HFFc6 (cell line): Measurements from ENCODE around the gene GLT6D1. TPM values are rescaled to one million over a fixed set of nuclear protein-coding genes. Genes with fewer than 3 reads are reported as not detected.

Source experiments
- DNase-seq: peaks from one replicate; pipeline ENCODE4 v3.0.0-alpha.2; 2018
- H3K27ac Mint-ChIP-seq: 2 replicates; pipeline ENCODE4 v1.8.0; 2020; ENCODE audit warnings: mild to moderate bottlenecking, mixed read lengths
- H3K27me3 Mint-ChIP-seq: 2 replicates; pipeline ENCODE4 v1.8.0; 2021; ENCODE audit warnings: mild to moderate bottlenecking, moderate library complexity, mixed read lengths; ENCODE audit not compliant: insufficient read depth
- H3K36me3 Mint-ChIP-seq: 2 replicates; pipeline ENCODE4 v1.8.0; 2021; ENCODE audit warnings: low read depth, mixed read lengths
- H3K4me1 Mint-ChIP-seq: 2 replicates; pipeline ENCODE4 v1.8.0; 2020; ENCODE audit warnings: low read depth, mixed read lengths
- H3K4me3 Mint-ChIP-seq: 2 replicates; pipeline ENCODE4 v1.8.0; 2020; ENCODE audit warnings: mild to moderate bottlenecking, moderate library complexity, mixed read lengths
- H3K9me3 Mint-ChIP-seq: 2 replicates; pipeline ENCODE4 v1.8.0; 2020; ENCODE audit warnings: mild to moderate bottlenecking, mixed read lengths
- total RNA-seq, 6 experiments: library from RNA; stranded (reverse); fragmentation: NEBNext Ultra II Directional; extraction: Animal tissue kit (Norgen Biotek cat#: 25700); gene quantifications; 2 replicates in 1 of 6; 3 replicates in 5 of 6; pipeline ENCODE4 v1.2.3, GENCODE V29; 2021
- TF ChIP-seq, protein P1 (sequence below): fragments of 200-600 bp; sonication (generic); IDR thresholded peaks from 2 replicates; pipeline ENCODE4 v1.5.0; 2021; ENCODE audit warnings: antibody characterized with exemption, mild to moderate bottlenecking

GLT6D1 gene
- total RNA-seq, 6 experiments from 2014 or later = not detected

DNA sequence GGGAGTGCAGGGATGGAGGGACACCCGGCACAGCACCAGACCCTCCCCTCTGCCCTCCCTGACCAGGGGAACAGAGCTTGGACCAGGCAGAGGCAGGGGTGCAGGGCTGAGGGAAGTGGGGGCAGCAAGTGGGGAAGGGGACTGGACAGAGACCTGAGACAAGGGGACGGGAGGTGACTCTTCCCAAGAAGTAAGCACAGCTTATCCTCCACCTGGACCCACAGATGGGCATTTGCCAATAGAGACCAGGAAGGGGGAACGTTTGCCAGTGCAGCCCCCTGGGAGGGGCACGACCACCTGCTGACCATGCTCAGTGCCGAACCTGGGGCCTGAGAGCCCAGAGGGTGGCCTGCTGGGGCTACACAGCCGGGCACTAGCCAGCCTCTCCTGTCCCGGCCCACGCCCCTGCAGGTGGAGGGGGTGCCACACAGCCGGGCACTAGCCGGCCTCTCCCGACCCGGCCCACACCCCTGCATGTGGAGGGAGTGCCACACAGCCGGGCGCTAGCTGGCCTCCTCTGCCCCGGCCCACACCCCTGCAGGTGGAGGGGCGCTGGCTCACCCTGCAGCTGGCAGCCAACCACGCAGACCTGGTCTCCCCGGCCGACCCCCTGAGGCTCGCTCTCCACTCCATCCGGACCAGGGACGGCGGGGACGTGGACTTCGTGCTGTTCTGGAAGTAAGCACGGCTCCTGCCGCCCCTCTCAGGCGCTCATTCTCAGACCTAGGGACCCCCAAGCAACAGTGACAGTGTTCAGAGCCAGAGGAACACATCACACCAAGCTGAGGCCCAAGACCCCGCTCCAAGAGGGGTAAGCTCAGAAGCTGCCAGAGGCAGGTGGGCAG, 24.3 kb downstream of the GLT6D1 start:
- H3K4me3 Mint-ChIP-seq = no peak overlapping the region
- no peaks in the 10 kb centered on the region for H3K36me3 Mint-ChIP-seq
- H3K4me1 Mint-ChIP-seq = no peaks in the 10 kb centered on the region
- no peak for DNase-seq
- no peak overlapping the region for H3K27ac Mint-ChIP-seq
- H3K9me3 Mint-ChIP-seq = peaks cover 4% of the 10 kb centered on the region; the same call in 1 of the 2 replicates
- TF ChIP-seq, protein P1, sequence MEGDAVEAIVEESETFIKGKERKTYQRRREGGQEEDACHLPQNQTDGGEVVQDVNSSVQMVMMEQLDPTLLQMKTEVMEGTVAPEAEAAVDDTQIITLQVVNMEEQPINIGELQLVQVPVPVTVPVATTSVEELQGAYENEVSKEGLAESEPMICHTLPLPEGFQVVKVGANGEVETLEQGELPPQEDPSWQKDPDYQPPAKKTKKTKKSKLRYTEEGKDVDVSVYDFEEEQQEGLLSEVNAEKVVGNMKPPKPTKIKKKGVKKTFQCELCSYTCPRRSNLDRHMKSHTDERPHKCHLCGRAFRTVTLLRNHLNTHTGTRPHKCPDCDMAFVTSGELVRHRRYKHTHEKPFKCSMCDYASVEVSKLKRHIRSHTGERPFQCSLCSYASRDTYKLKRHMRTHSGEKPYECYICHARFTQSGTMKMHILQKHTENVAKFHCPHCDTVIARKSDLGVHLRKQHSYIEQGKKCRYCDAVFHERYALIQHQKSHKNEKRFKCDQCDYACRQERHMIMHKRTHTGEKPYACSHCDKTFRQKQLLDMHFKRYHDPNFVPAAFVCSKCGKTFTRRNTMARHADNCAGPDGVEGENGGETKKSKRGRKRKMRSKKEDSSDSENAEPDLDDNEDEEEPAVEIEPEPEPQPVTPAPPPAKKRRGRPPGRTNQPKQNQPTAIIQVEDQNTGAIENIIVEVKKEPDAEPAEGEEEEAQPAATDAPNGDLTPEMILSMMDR = no peak
- peaks cover 6% of the 10 kb centered on the region for H3K27me3 Mint-ChIP-seq

DNA sequence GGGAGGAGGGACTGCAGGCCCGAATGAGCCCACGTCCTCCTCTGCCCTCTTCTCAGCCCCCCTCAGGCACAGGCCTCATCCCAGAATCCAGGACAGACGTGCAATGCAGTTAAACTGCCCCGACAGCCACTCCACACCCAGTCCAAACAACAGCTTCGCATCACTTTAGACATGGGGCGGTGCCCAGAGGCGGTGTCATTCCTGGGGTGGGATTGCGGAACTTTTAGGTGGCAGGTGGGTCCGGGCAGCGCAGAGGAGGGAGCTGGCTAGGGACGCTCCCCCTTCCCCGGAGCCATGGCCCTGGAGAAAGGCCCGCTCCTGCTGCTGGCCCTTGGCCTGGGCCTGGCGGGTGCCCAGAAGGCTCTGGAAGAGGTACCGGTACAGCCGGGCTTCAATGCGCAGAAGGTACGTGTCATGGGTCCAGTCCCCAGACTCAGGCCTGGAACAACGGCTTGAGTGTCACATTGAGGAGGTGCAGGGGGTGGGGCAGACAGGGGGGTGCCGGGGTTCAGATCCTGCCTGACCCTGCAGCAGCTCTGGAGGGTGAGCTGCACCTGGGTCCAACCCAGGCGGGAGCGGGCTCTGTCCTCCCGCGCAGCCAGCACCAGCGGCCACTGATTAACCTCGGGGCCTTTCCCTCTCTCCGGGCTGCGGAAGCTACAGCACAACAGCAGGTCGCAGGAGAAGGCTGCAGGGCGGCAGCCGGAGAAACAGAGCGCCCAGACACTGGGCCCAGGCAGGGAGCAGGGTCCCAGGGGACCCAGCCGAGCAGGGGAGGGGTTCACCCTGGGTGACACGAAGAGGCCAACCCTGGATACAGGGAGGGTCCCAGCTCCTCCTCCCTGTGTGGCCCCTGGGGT, 25.2 kb downstream of the GLT6D1 start:
- no peak for DNase-seq
- peaks cover 4% of the 10 kb centered on the region; the same call in 1 of the 2 replicates for H3K9me3 Mint-ChIP-seq
- no peak overlapping the region for H3K4me3 Mint-ChIP-seq
- peaks cover 11% of the 10 kb centered on the region for H3K27me3 Mint-ChIP-seq
- H3K4me1 Mint-ChIP-seq = no peaks in the 10 kb centered on the region
- H3K36me3 Mint-ChIP-seq = no peaks in the 10 kb centered on the region
- no peak overlapping the region for H3K27ac Mint-ChIP-seq
- TF ChIP-seq, protein P1 = no peak

DNA sequence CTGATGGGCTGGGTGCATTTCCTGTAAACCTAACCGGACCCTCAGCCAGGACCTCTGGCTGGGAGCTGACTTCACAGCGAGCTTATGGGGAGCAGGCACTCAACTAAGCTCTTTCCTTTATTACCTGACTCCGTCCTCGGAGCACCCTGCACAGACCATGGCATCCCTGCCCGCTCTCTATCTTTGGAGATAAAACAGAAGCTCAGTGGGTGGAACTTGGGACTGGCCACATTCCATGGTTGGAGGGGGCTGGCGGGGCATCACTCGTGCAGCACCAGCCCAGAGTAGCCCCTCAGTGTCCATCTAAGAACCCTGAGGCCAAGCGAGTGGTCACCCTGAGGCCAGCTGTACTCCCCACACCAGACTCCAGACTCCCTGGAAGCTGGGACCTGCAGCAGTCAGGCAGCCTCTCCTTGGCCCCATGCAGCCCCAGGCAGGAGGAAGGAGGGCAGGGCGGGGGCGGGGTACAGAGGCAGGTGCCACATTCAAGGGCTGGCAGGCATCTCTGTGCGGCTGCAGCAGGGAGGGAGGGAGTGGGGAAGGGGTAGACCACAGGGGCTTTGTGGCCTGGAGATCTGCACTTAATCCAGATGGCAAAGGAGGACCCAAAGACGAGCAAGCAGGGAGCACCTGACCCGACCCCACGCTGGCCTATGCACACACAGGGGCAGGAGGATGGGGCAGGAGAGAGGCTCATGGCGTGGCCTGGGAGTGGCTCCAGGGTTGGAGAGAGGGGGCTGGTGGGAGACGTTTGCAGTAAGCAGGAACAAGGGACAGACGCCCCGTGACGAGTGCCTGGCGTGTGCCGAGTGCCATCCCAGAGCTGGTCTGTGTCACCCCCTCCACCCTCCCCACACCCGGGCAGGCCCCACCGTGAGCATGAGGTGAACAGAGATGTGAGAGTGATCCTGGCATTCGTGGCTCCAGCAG, 26.1 kb downstream of the GLT6D1 start:
- TF ChIP-seq, protein P1 = no peak
- no peak for DNase-seq
- H3K36me3 Mint-ChIP-seq = no peaks in the 10 kb centered on the region
- H3K4me3 Mint-ChIP-seq = no peak overlapping the region
- H3K27ac Mint-ChIP-seq = no peak overlapping the region
- no peaks in the 10 kb centered on the region for H3K4me1 Mint-ChIP-seq
- peaks cover 11% of the 10 kb centered on the region for H3K27me3 Mint-ChIP-seq
- peaks cover 4% of the 10 kb centered on the region; the same call in 1 of the 2 replicates for H3K9me3 Mint-ChIP-seq

DNA sequence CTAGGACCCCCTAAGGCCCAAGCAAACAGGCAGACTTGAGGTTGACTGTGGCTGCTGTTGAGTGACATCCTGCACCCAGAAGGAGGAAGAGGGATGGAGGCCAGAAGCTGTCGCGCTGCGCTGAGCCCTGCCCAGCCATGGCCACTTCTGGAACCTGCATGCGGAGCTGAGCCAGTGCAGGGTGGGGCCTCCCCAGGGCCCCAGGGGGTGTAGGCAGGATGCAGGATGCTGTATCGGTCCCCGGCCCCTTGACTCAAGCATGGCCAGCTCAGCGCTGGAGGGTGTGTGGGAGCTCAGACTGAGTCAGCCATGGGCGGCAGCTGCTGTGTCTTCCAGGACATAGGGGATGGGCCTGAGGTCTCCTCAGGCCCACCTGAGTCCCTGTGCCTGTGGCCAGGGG, 26.9 kb downstream of the GLT6D1 start:
- Mint-ChIP-seq H3K9me3 (peaks cover 4% of the 10 kb centered on the region; the same call in 1 of the 2 replicates), H3K4me3 (no peak overlapping the region), H3K36me3 (no peaks in the 10 kb centered on the region), H3K27ac (no peak overlapping the region), H3K27me3 (peaks cover 11% of the 10 kb centered on the region), H3K4me1 (no peaks in the 10 kb centered on the region)
- TF ChIP-seq, protein P1 = no peak
- no peak for DNase-seq

DNA sequence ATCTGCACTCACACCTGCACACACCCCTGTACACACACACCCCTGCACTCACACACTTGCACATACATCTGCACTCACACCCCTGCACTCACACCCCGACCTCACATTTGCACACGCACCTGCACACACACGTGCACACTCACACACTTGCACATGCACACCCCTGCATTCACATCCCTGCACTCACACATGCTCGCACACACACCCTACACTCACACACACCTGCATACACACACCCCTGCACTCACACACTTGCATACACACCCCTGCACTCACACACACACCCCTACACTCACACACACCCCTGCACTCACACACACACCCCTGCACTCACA, 27.5 kb downstream of the GLT6D1 start:
- peaks cover 13% of the 10 kb centered on the region for H3K27me3 Mint-ChIP-seq
- H3K4me1 Mint-ChIP-seq = no peaks in the 10 kb centered on the region
- no peak overlapping the region for H3K27ac Mint-ChIP-seq
- no peak overlapping the region for H3K4me3 Mint-ChIP-seq
- H3K36me3 Mint-ChIP-seq = no peaks in the 10 kb centered on the region
- DNase-seq = no peak
- TF ChIP-seq, protein P1 = no peak
- H3K9me3 Mint-ChIP-seq = peaks cover 4% of the 10 kb centered on the region; the same call in 1 of the 2 replicates
